Measurements from ENCODE around the gene TIMP2.

- TF ChIP-seq EP300 (IDR thresholded peaks at IDR 0.05): no peak
- no peak for TF ChIP-seq POLR2A (IDR thresholded peaks at IDR 0.05)
- TF ChIP-seq CTCF (IDR thresholded peaks at IDR 0.05): no peak
Measured at GRCh38 chr17:78884148-78884825, 40.9 kb downstream of the TIMP2 start.
